GM21619 (cell line): Measurements from ENCODE around the gene CLDN34.

Source experiments
- ATAC-seq: cut with Tn5 transposase; IDR thresholded peaks from one replicate; pipeline ENCODE4 v1.9.1; 2021; ENCODE audit not compliant: unreplicated experiment

Gene CLDN34

GRCh38 chrX:10015723-10016518 lies 48.8 kb downstream of the CLDN34 start:
- ATAC-seq = no peak

DNA sequence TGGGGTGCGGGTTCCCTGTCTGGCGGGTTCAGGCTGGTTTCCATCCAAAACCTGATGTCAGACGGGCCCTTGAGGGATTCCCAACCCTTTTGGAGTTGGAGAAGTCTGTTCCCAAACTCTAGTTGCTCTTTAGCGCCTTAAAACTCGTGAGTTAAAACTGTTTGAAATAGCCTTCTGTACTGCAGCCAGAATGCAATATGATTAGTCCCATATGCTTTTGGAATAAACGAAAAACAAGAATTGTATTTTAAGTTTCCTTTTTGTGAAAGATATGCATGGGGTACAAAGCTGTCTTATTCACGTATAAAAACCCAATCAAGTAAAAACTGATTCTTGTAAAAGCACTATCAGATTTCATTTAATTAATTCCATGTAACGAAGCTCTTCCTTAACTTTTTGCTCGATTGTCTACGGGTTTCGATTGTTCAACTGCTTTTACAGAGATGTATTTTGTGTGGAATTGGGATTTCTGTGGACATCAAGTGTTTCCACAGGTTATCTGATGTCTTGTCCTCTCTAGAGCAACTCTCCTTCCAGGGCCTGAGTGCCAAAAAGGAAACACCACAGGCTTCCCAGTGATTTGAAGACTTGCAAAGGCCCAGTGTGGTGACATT lies 49.5 kb downstream of the CLDN34 start:
- ATAC-seq = no peak

GRCh38 chrX:10017872-10018271 lies 50.7 kb downstream of the CLDN34 start:
- ATAC-seq = no peak
